Activated CD8-positive, alpha-beta memory T cell treated with anti-CD3 and anti-CD28 coated beads for 1 hour (primary cell): ENCODE results near the gene FAIM2.

Experiments used
- DNase-seq, 2 donors: peaks; one replicate each; pipeline ENCODE4 v3.0.0-alpha.2; 2020; ENCODE audit warnings: low read depth in 1 of 2; ENCODE audit errors: extremely low read depth in 1 of 2

The FAIM2 gene

GRCh38 chr12:49921299-49921698, 17.6 kb upstream of the FAIM2 start:
- DNase-seq = no peak

GRCh38 chr12:49920915-49921286, 17.2 kb upstream of the FAIM2 start:
- no peak for DNase-seq

DNA sequence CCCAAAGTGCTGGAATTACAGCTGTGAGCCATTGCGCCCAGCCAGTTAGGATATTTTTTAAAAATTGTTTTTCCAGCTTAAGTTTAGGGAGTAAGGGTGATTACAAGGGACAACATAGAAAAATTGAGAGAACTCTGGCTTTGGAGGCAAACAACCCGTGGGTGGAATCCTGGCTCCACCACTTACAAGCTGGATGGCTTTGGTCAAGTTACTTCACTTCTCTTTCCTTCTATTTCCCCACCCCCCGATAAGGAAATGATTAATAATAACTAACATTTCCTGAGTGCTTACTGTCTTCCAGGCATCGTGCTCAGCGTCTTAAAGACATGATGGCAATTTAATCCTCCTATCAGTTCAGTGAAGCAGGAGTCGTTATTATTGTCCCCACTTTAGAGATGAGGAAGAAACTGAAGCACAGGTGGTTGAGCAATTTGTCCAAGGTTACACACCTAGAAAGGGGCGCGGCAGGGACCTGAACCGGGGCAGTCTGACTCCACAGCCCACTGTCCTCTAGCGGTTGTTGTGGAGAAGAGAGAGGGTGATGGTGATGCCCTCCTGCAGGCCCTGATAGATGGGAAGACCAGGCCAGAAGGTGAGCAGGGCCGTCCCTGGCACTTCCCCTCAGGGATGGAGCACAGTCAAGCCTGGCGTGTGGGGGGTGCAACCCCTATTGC, 16.7 kb upstream of the FAIM2 start:
- no peak for DNase-seq

GRCh38 chr12:49917788-49918173, 14.1 kb upstream of the FAIM2 start:
- no peak for DNase-seq

- DNase-seq = no peak
These were observed 13.6 kb upstream of the FAIM2 start for GRCh38 chr12:49917166-49917787.

DNA sequence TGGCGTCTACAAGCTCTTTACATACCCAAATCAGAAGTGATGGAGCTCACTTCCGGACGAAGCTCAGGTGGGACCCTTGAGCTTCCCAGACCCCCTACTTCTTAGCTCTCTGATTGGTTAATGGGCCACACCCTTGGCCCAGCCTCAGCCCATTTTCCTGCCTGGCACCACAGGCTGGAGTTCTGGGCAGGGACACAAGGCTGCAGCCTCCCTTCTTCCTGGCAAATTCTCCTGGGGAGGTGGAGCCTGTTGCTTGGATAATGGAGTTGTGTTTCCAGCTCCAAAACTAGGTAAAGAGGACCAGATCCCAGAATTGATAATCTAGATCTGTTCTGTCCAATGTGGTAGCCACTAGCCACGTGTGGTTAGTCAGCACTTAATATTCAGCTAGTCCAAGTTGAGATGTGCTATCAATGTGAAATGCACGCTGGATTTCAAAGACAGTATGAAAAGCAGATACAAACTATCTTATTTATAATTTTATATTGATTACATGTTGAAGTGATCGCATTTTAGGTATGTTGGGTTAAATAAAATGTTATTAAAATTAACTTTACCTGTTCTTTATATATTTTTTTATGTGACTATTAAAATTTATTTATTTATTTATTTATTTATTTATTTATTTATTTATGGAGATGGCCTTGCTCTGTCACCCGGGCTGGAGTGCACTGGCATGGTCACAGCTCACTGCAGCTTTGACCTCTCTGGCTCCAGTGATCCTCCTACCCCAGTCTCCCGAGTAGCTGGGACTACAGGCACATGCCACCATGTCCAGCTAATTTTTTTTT, 12.6 kb upstream of the FAIM2 start:
- no peak for DNase-seq

DNA sequence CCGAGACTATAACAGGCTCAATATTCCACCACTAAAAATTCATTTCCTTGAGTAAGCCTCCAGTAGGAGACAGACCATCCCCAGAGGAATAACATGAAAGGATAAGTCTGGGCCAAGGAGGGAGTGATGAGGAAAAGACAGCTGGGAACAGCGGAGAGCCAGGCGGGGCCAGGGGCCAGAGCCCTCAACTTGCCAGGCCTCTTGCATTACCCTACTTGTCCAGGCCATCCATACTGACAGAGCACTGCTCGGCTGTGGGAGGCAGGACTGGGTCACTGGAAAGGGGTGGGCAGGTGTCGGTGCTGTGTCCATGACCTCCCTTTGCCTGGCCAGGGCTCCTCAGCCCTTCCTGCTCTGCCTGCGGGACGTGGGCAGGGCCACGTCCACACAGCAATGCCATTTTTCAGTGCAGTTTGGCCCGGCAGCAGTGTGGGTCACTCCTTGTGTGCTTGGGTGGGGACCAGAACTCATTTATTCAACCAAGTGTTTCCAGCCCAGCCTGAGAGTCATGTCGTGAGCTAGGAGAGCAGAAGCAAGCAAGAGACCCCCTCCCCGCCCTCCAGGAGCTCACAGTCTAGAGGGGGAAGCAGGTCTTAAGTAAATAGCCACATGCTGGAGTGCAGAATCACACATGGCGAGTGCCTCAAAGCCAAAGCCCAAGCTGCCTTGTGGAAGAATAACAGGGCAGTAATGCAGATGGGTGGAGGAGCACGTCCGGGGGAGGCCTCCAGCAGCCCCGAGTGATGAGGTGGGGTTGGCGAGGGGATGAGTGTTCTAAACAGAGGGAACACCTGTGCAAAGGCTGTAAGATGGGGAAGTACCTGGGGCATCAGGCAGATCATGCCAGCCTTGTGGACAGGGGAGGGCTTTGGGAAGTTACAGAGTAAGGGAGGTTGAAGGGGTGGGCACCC, 8.9 kb upstream of the FAIM2 start:
- no peak for DNase-seq

DNA sequence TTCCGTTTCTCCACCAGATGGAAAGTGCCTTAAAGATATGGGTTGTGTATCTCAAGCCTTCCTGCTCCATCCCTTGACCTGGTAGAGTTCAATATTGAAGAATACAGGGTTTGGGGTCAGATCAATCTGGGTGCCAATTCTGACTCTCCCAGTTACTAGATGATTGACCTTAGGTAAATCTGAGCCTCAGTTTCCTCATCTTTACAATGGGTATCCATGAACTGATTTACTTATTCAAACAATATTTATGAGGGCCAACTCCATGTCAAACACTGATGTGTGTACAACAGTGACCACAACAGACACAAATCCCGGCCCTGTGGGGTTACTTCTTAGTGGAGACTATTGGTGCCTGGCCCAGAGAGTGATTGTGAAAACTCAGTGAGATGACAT, 7.5 kb upstream of the FAIM2 start:
- DNase-seq = no peak

GRCh38 chr12:49910331-49911212, 6.9 kb upstream of the FAIM2 start:
- no peak for DNase-seq

GRCh38 chr12:49909826-49910225, 6.1 kb upstream of the FAIM2 start:
- DNase-seq = no peak

GRCh38 chr12:49909356-49909755, 5.7 kb upstream of the FAIM2 start:
- DNase-seq = no peak

- DNase-seq = no peak
These were observed 3.7 kb upstream of the FAIM2 start for GRCh38 chr12:49907352-49907751.

DNA sequence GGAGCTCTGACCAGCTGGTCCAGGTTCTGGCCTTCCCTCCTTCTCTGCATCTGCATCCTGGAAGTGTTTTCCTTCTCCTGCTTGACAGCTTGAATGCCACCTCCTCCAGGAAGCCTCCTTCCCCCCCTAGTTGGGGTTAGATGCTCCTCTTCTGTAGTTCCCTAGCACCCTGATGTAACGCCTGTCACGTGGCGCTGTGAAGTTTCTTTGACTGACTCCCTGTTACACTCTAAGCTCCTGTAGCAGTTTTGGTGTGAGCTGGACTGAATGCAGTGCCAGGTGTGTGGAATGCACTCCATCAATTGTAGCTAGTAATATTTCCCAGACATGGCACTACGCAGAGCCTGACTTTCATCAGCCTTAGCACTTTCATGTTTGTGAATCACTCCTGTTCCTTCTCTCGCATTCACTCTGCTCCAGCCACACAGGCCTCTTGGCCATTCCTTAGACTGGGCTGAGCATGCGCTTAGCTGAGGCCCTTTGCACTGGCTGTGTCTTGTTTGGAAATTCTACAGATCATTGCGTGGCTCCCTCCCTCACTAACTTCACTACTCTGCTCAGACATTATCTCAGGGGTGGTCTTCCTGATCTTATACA, 2.1 kb upstream of the FAIM2 start:
- no peak for DNase-seq

DNA sequence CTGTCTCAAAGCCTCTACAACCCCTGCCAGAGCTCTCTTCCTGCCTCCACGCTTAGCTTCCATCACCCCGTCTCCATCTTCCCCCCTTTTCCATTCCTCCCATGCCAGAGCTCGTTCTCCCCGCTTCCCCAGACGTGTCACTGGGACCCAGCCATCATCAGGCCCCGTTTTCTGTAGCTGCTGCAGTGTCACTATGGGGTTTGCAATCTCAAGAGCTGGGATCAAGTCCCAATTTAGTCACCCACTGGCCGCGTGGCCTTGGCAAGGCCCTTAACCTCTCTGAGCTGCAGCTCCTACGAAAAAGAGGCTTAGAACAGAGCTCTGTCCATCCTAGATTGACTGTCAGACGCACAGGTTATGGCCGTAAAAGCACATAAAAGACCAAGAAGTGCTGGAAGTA, 901 bp upstream of the FAIM2 start:
- DNase-seq = no peak

DNA sequence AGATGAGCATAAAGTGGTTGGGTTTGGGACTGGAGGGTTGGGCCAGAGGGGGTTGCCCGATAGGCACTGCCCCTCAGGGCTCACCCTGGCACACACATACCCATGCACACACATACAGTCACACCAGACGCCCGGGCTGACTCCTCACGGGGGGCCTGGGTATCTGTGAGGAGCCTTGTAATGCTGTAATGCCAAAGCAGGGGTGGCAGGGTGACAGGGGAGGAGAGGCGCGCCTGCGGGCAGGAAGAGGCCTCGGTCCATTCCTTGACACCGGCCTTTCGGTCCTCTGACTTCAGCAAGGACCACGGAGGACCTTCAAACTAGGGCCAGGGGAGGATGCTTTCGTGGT, 375 bp downstream of the FAIM2 start:
- no peak for DNase-seq

GRCh38 chr12:49902399-49903350, 1.0 kb downstream of the FAIM2 start:
- DNase-seq = no peak

DNA sequence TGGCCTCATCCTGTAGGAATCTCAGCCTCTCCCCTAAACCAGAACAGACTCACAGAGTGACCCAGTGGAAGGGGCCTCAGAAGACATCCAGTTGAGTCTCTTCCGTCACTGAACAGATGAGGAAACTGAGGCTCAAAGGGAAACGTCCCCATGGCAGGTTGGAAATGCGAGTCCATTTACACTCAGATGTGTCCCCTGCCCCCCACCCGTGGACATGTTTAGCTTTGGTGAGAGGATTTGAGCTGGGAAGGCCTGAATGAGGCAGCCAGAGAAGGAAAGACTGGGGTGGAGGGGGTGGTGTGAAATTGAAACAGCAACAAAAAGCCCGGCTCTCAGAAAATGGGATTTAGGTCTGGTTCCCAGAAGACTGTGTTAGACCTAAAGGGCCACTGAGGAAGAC, 1.7 kb downstream of the FAIM2 start:
- DNase-seq = no peak

GRCh38 chr12:49901026-49901425, 2.7 kb downstream of the FAIM2 start:
- no peak for DNase-seq

- no peak for DNase-seq
These were observed 3.3 kb downstream of the FAIM2 start for GRCh38 chr12:49900371-49900770.
